Fibroblast of lung (primary cell): ENCODE results near the gene POLD3. TPM values are rescaled to one million over a fixed set of nuclear protein-coding genes. Genes with fewer than 3 reads are reported as not detected.

ENCODE experiments used
- DNase-seq, 2 donors: peaks; one replicate each; pipeline versions ENCODE4 v3.0.0 to v3.0.0-alpha.2; 2010; ENCODE audit warnings: low read depth in 2 of 2
- H2AFZ ChIP-seq: 2 replicates; pipeline ENCODE4 v1.5.1; 2012; ENCODE audit warnings: low read length, control low read depth, inconsistent platforms
- H3K27ac ChIP-seq: 2 replicates; pipeline ENCODE4 v1.5.1; 2011; ENCODE audit warnings: low read length, control low read depth; ENCODE audit not compliant: insufficient read depth
- H3K27me3 ChIP-seq: 2 replicates; pipeline ENCODE4 v1.5.1; 2011; ENCODE audit warnings: mild to moderate bottlenecking, low read length; ENCODE audit not compliant: control insufficient read depth, insufficient read depth
- H3K36me3 ChIP-seq: 2 replicates; pipeline ENCODE4 v1.5.1; 2011; ENCODE audit warnings: low read length; ENCODE audit not compliant: control insufficient read depth, insufficient read depth
- H3K4me1 ChIP-seq: 2 replicates; pipeline ENCODE4 v1.5.1; 2011; ENCODE audit warnings: low read length; ENCODE audit not compliant: control insufficient read depth, insufficient read depth; ENCODE audit errors: extremely low read depth
- H3K4me2 ChIP-seq: 2 replicates; pipeline ENCODE4 v1.5.1; 2011; ENCODE audit warnings: low read length, control low read depth; ENCODE audit not compliant: insufficient read depth; ENCODE audit errors: extremely low read depth
- H3K4me3 ChIP-seq, 4 experiments: fragments of 200-600 bp in 1 of 4; sonication (generic) in 1 of 4; replicated peaks in 1 of 4; 2 replicates each; pipeline ENCODE4 v1.5.1; 2011 to 2016; ENCODE audit warnings: low read length in 4 of 4, low read depth in 3 of 4, mild to moderate bottlenecking in 3 of 4, control low read depth in 2 of 4, inconsistent platforms in 1 of 4, mixed read lengths in 1 of 4; ENCODE audit not compliant: insufficient read depth in 1 of 4; ENCODE audit errors: control extremely low read depth in 1 of 4
- H3K79me2 ChIP-seq: 2 replicates; pipeline ENCODE4 v1.5.1; 2012; ENCODE audit warnings: mild to moderate bottlenecking, low read length, inconsistent platforms; ENCODE audit not compliant: control insufficient read depth, insufficient read depth
- H3K9ac ChIP-seq: 2 replicates; pipeline ENCODE4 v1.5.1; 2011; ENCODE audit warnings: mild to moderate bottlenecking, low read length, control low read depth; ENCODE audit not compliant: insufficient read depth
- H3K9me3 ChIP-seq: 2 replicates; pipeline ENCODE4 v1.5.1; 2012; ENCODE audit warnings: low read depth, low read length; ENCODE audit not compliant: control insufficient read depth, insufficient read depth
- H4K20me1 ChIP-seq: 2 replicates; pipeline ENCODE4 v1.5.1; 2011; ENCODE audit warnings: low read length; ENCODE audit not compliant: control insufficient read depth, insufficient read depth; ENCODE audit errors: extremely low read depth
- CTCF ChIP-seq, 2 donors: IDR thresholded peaks in 1 of 2; conservative IDR thresholded peaks in 1 of 2; 1 replicate in 1 of 2; 2 replicates in 1 of 2; pipeline ENCODE4 v1.5.1; 2011 to 2012; ENCODE audit warnings: low read length in 2 of 2, control low read depth in 1 of 2, inconsistent platforms in 1 of 2, low read depth in 1 of 2, mild to moderate bottlenecking in 1 of 2
- EZH2 ChIP-seq: IDR thresholded peaks from 2 replicates; pipeline ENCODE4 v1.5.1; 2012; ENCODE audit warnings: low read length, control low read depth, mild to moderate bottlenecking; ENCODE audit errors: missing control alignments
- polyA plus RNA-seq, 2 donors: library from polyadenylated mRNA; depleted of rRNA in 1 of 2; stranded (reverse) in 1 of 2; unstranded in 1 of 2; fragments of >200 nt; gene quantifications; 2 replicates each; pipeline ENCODE4 v1.2.1, GENCODE V29; 2011 to 2012; ENCODE audit warnings: missing spikeins in 1 of 2
- total RNA-seq: library from RNA; depleted of rRNA; stranded (reverse); fragments of >200 nt; gene quantifications from 2 replicates; pipeline ENCODE4 v1.2.1, GENCODE V29; 2014

Gene POLD3
- total and polyA plus RNA-seq, 2 donors (not counting 1 experiment from before 2014, with no cell fraction given): 9.1 to 13.7 TPM

GRCh38 chr11:74670171-74670570 is 77.8 kb downstream of the POLD3 start:
- no peaks in the 10 kb centered on the region for H3K79me2 ChIP-seq
- no peaks in the 10 kb centered on the region for H3K27me3 ChIP-seq
- no peak overlapping the region for H2AFZ ChIP-seq
- TF ChIP-seq CTCF (conservative IDR thresholded peaks at IDR 0.05 in 1 of 2, IDR thresholded peaks at IDR 0.05 in 1 of 2; ENCODE audit: low read depth in 1 of 2, low read length in 2 of 2) (no peak), EZH2 (no peak)
- H4K20me1 ChIP-seq: no peaks in the 10 kb centered on the region
- no peak for DNase-seq
- H3K4me2 ChIP-seq: no peak overlapping the region
- H3K9ac ChIP-seq: no peak overlapping the region
- no peak overlapping the region for H3K27ac ChIP-seq
- H3K36me3 ChIP-seq: no peaks in the 10 kb centered on the region
- peaks cover 18% of the 10 kb centered on the region for H3K4me1 ChIP-seq
- no peak overlapping the region for H3K4me3 ChIP-seq
- no peaks in the 10 kb centered on the region for H3K9me3 ChIP-seq

- H3K4me1 ChIP-seq: peaks cover 18% of the 10 kb centered on the region
- no peaks in the 10 kb centered on the region for H3K9me3 ChIP-seq
- H4K20me1 ChIP-seq: no peaks in the 10 kb centered on the region
- H3K27me3 ChIP-seq: no peaks in the 10 kb centered on the region
- H3K36me3 ChIP-seq: no peaks in the 10 kb centered on the region
- H3K27ac ChIP-seq: peak overlapping the region; percentile 86
- peak; percentile 27 to 59 for DNase-seq
- no peak overlapping the region for H3K9ac ChIP-seq
- H3K79me2 ChIP-seq: no peaks in the 10 kb centered on the region
- H3K4me2 ChIP-seq: no peak overlapping the region
- no peak overlapping the region for H2AFZ ChIP-seq
- TF ChIP-seq CTCF (conservative IDR thresholded peaks at IDR 0.05 in 1 of 2, IDR thresholded peaks at IDR 0.05 in 1 of 2; ENCODE audit: low read depth in 1 of 2, low read length in 2 of 2): no peak
- TF ChIP-seq EZH2: no peak
- no peak overlapping the region for H3K4me3 ChIP-seq
These were observed 79.3 kb downstream of the POLD3 start for GRCh38 chr11:74671520-74672196.

- Histone ChIP-seq H4K20me1 (no peaks in the 10 kb centered on the region), H3K27me3 (no peaks in the 10 kb centered on the region), H2AFZ (no peak overlapping the region), H3K4me1 (peaks cover 18% of the 10 kb centered on the region), H3K4me3 (no peak overlapping the region), H3K27ac (peak overlapping the region; percentile 86), H3K9me3 (no peaks in the 10 kb centered on the region), H3K36me3 (no peaks in the 10 kb centered on the region), H3K79me2 (no peaks in the 10 kb centered on the region), H3K9ac (peak overlapping the region; percentile 21), H3K4me2 (no peak overlapping the region)
- TF ChIP-seq CTCF (conservative IDR thresholded peaks at IDR 0.05 in 1 of 2, IDR thresholded peaks at IDR 0.05 in 1 of 2; ENCODE audit: low read depth in 1 of 2, low read length in 2 of 2) (peak in 1 of 2 donors; percentile 2), EZH2 (no peak)
- peak in 1 of 2 donors; percentile 45 for DNase-seq
These were observed 80.1 kb downstream of the POLD3 start for GRCh38 chr11:74672332-74672955.
